Vagina (tissue), 2 donors: ENCODE measurements around the gene ADISSP. TPM values are rescaled to one million over a fixed set of nuclear protein-coding genes. Genes with fewer than 3 reads are reported as not detected.

Source experiments
- DNase-seq, 2 donors: peaks; one replicate each; pipeline ENCODE4 v3.0.0-alpha.2; 2017; ENCODE audit errors: extremely low spot score in 2 of 2
- H3K27ac ChIP-seq: fragments of 200-600 bp; sonication (generic); one replicate; pipeline ENCODE4 v1.5.1; 2019
- H3K27me3 ChIP-seq: fragments of 200-600 bp; sonication (generic); one replicate; pipeline ENCODE4 v1.5.1; 2019
- H3K36me3 ChIP-seq, 2 donors: fragments of 200-600 bp; sonication (generic); one replicate each; pipeline ENCODE4 v1.5.1; 2017 to 2019
- H3K4me1 ChIP-seq: fragments of 200-600 bp; sonication (generic); one replicate; pipeline ENCODE4 v1.5.1; 2019
- H3K4me3 ChIP-seq, 2 donors: fragments of 200-600 bp; sonication (generic); 1 replicate in 1 of 2; 2 replicates in 1 of 2; pipeline ENCODE4 v1.5.1; 2016 to 2019
- H3K9me3 ChIP-seq: fragments of 200-600 bp; sonication (generic); one replicate; pipeline ENCODE4 v1.5.1; 2019
- POLR2A ChIP-seq, 2 donors: fragments of 450-650 bp; IDR thresholded peaks; one replicate each; pipeline ENCODE4 v1.6.1; 2017; ENCODE audit warnings: antibody characterized with exemption in 2 of 2, mild to moderate bottlenecking in 2 of 2, moderate library complexity in 2 of 2
- POLR2AphosphoS5 ChIP-seq, 2 donors: sonication (generic); formaldehyde crosslinking; IDR thresholded peaks; one replicate each; pipeline ENCODE4 v1.9.0; 2017; ENCODE audit warnings: antibody characterized with exemption in 2 of 2, mild to moderate bottlenecking in 2 of 2, low read depth in 1 of 2; ENCODE audit not compliant: insufficient read depth in 1 of 2
- intact Hi-C: fragments of 100-400 bp; cut with DNase I; formaldehyde crosslinking; loops from one replicate; pipeline ENCODE4 v1.15.1; 2023
- total RNA-seq: library from RNA; depleted of rRNA; stranded (reverse); fragments of >200 nt; gene quantifications from one replicate; pipeline ENCODE4 v1.2.3, GENCODE V29; 2016
- TF ChIP-seq, protein P1 (sequence below), 3 experiments: fragments of 450-650 bp in 2 of 3; fragments of 200-600 bp in 1 of 3; sonication (generic) in 1 of 3; IDR thresholded peaks; one replicate each; pipeline ENCODE4 v1.5.1; 2017 to 2019; ENCODE audit warnings: antibody characterized with exemption in 3 of 3, mild to moderate bottlenecking in 2 of 3, moderate library complexity in 2 of 3

The ADISSP gene
- total RNA-seq, 1 donor from 2014 or later: 16.0 TPM

DNA sequence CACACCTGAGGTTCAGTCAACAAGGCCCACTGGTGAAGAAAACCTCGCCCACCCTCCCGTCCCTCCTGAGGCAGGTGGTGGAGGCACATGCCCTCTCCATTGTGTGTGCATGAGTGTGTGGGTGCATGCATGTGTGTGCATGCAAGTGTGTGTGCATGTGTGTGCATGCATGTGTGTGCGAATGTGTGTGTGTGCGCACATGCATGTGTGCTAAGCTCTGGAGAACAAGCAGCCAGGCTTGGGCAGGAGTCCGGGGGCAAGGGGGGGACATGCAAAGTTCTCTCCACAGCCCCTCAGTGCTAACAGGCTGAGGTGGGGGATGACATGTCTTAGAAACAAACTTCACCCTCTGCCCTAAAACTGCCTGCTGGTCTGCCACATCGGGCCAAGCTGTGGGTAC, 38.2 kb downstream of the ADISSP start:
- no peaks in the 10 kb centered on the region for H3K27me3 ChIP-seq
- H3K36me3 ChIP-seq: no peaks in the 10 kb centered on the region
- DNase-seq: no peak
- no peak overlapping the region for H3K4me3 ChIP-seq
- intact Hi-C loops: no loop called here
- H3K9me3 ChIP-seq: no peaks in the 10 kb centered on the region
- H3K27ac ChIP-seq: no peak overlapping the region
- TF ChIP-seq, protein P1, sequence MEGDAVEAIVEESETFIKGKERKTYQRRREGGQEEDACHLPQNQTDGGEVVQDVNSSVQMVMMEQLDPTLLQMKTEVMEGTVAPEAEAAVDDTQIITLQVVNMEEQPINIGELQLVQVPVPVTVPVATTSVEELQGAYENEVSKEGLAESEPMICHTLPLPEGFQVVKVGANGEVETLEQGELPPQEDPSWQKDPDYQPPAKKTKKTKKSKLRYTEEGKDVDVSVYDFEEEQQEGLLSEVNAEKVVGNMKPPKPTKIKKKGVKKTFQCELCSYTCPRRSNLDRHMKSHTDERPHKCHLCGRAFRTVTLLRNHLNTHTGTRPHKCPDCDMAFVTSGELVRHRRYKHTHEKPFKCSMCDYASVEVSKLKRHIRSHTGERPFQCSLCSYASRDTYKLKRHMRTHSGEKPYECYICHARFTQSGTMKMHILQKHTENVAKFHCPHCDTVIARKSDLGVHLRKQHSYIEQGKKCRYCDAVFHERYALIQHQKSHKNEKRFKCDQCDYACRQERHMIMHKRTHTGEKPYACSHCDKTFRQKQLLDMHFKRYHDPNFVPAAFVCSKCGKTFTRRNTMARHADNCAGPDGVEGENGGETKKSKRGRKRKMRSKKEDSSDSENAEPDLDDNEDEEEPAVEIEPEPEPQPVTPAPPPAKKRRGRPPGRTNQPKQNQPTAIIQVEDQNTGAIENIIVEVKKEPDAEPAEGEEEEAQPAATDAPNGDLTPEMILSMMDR (IDR thresholded peaks at IDR 0.05): no peak
- no peak for TF ChIP-seq POLR2AphosphoS5 (IDR thresholded peaks at IDR 0.05; ENCODE audit: insufficient read depth in 1 of 2, low read depth in 1 of 2)
- no peak for TF ChIP-seq POLR2A (IDR thresholded peaks at IDR 0.05)
- peaks cover 34% of the 10 kb centered on the region for H3K4me1 ChIP-seq

DNA sequence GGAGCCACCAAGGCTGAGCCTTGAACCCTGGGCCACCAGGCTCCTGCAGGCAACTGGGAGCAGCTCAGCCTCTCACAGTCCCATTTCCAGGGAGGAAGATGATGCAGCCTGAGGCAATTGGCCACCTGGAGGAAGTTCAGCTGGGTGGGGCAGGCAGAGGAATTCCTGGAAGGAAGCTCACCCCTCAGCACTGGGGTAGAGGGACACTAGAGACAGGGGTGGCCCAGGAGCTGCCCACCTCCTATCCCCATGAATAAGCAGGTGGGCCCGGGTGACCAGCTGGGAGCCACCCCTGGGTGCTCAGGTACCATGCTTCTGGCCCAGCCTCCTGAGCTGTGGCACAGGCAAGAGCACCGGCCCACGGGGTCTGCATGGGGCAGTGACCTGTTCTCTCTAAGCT, 38.7 kb downstream of the ADISSP start:
- H3K27ac ChIP-seq: peak overlapping the region; percentile 86
- H3K4me1 ChIP-seq: peaks cover 29% of the 10 kb centered on the region
- no peak overlapping the region for H3K4me3 ChIP-seq
- DNase-seq: no peak
- H3K27me3 ChIP-seq: no peaks in the 10 kb centered on the region
- TF ChIP-seq POLR2A (IDR thresholded peaks at IDR 0.05): no peak
- H3K9me3 ChIP-seq: no peaks in the 10 kb centered on the region
- H3K36me3 ChIP-seq: no peaks in the 10 kb centered on the region
- intact Hi-C loops: no loop called here

DNA sequence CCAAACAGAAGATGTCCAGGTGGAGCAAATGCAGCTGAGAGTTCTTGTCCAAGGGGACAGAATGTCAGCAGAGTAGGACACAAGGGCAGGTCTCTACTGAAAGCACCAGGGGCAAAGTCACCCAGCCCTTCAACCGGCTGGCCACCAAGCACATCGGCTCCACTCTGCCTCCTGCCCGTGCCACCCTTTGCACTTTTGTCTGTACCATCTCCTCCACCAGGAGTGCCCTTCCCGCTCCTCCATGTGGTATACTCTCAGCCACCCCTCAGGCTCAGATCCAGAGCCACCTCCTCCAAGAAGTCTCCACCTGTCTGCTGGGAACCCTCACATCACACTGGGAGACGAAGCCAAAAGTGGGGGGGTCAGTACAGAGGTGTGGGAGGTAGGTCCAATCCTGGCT, 39.2 kb downstream of the ADISSP start:
- peak overlapping the region; percentile 86 for H3K27ac ChIP-seq
- H3K36me3 ChIP-seq: no peaks in the 10 kb centered on the region
- TF ChIP-seq, protein P1 (IDR thresholded peaks at IDR 0.05): no peak
- no peak for TF ChIP-seq POLR2AphosphoS5 (IDR thresholded peaks at IDR 0.05; ENCODE audit: insufficient read depth in 1 of 2, low read depth in 1 of 2)
- H3K4me3 ChIP-seq: no peak overlapping the region
- H3K4me1 ChIP-seq: peaks cover 24% of the 10 kb centered on the region
- intact Hi-C loops: no loop called here
- H3K9me3 ChIP-seq: no peaks in the 10 kb centered on the region
- no peaks in the 10 kb centered on the region for H3K27me3 ChIP-seq
- DNase-seq: no peak

DNA sequence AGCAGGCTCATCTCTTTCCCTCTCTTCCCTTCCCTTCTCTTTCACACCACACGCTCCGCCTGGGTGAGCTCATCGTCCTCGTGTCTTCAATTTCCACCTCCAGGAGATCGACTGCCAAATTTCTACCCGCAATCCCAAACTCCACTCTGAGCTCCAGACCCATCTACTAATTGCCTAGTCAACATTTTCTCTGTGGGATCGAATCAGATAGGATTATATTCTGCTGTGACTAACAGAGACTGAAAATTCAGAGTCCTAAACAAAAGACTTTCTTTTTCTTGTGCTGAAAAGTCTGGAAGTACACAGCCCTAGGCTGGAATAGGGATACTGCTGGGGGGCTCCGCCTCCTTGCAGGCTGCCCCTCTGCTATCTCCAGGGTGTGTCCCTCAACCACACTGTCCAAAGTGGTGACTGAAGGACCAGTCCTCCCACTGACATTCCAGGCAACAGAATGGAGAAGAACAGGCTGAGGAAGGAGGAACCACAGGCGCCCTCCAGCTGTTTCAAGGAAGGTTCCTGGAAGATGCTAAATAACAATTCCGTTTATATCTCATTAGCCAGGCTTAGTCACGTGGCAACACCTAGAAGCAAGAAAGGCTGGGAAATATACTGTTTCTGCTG, 40.0 kb downstream of the ADISSP start:
- TF ChIP-seq POLR2AphosphoS5 (IDR thresholded peaks at IDR 0.05; ENCODE audit: insufficient read depth in 1 of 2, low read depth in 1 of 2) (peak in 1 of 2 donors; percentile 44), POLR2A (IDR thresholded peaks at IDR 0.05) (no peak)
- TF ChIP-seq, protein P1 (IDR thresholded peaks at IDR 0.05): no peak
- intact Hi-C loops: no loop called here
- Histone ChIP-seq H3K27ac (peak overlapping the region; percentile 86), H3K4me3 (peak overlapping the region; percentile 19 to 30), H3K36me3 (no peaks in the 10 kb centered on the region), H3K4me1 (peaks cover 23% of the 10 kb centered on the region), H3K9me3 (no peaks in the 10 kb centered on the region), H3K27me3 (no peaks in the 10 kb centered on the region)
- no peak for DNase-seq

DNA sequence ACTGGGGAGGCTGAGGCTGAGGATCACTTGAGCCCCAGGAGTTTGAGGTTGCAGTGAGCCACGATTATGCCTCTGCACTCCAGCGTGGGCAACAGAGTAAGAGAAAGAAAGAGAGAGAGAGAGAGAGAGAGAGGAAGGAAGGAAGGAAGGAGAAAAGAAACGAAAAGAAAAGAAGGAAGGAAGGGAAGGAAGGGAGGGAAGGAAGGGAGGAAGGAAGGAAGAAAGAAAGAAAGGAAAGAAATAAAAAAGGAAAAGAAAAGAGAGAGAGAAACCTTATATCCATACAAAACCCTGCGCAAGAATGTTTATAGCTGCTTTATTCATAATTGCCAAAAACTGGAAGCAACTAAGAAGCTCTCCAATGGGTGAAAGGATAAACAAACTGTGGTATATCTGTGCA, 43.2 kb downstream of the ADISSP start:
- no peak overlapping the region for H3K27ac ChIP-seq
- no peaks in the 10 kb centered on the region for H3K9me3 ChIP-seq
- peaks cover 16% of the 10 kb centered on the region for H3K4me1 ChIP-seq
- H3K4me3 ChIP-seq: no peak overlapping the region
- no peaks in the 10 kb centered on the region for H3K36me3 ChIP-seq
- no peaks in the 10 kb centered on the region for H3K27me3 ChIP-seq
- TF ChIP-seq POLR2A (IDR thresholded peaks at IDR 0.05) (no peak), POLR2AphosphoS5 (IDR thresholded peaks at IDR 0.05; ENCODE audit: insufficient read depth in 1 of 2, low read depth in 1 of 2) (no peak)
- TF ChIP-seq, protein P1 (IDR thresholded peaks at IDR 0.05): no peak
- no peak for DNase-seq
- intact Hi-C loops: no loop called here
